Measurements from ENCODE around the gene PAPSS2. TPM values are rescaled to one million over a fixed set of nuclear protein-coding genes. Genes with fewer than 3 reads are reported as not detected.

Gene PAPSS2
- total RNA-seq, 2 experiments from 2014 or later, result 0.05 to 0.30 TPM

GRCh38 chr10:87752566-87752965 is 92.9 kb downstream of the PAPSS2 start:
- DNase-seq, result no peak
- Mint-ChIP-seq H3K4me3 (no peak overlapping the region), H3K9me3 (ENCODE audit: low read depth) (peaks cover 3% of the 10 kb centered on the region), H3K4me1 (peaks cover 41% of the 10 kb centered on the region), H3K27ac (no peak overlapping the region), H3K27me3 (no peaks in the 10 kb centered on the region), H3K36me3 (ENCODE audit: low read depth) (peaks cover 23% of the 10 kb centered on the region)
- ChIA-PET CTCF (interaction anchor here (2.5 kb wide), 1 partner anchor 8 kb away, joined by 6 read pairs; no protein-coding TSS in a partner anchor), POLR2A (no interaction called here)
- intact Hi-C loops (cut with DNase I, micrococcal nuclease), result no loop called here
- ATAC-seq, result no peak

GRCh38 chr10:87753995-87754866 is 94.6 kb downstream of the PAPSS2 start:
- intact Hi-C loops (cut with DNase I, micrococcal nuclease), result no loop called here
- ChIA-PET POLR2A (no interaction called here), CTCF (interaction anchor here (0.6 kb wide), 1 partner anchor 701 kb away, joined by 3 read pairs; no protein-coding TSS in a partner anchor)
- peaks cover 25% of the 10 kb centered on the region for H3K36me3 Mint-ChIP-seq (ENCODE audit: low read depth)
- no peak overlapping the region for H3K4me3 Mint-ChIP-seq
- no peaks in the 10 kb centered on the region for H3K9me3 Mint-ChIP-seq (ENCODE audit: low read depth)
- H3K27me3 Mint-ChIP-seq, result no peaks in the 10 kb centered on the region
- DNase-seq (peak; percentile 21), ATAC-seq (peak; percentile 52)
- peaks cover 48% of the 10 kb centered on the region for H3K4me1 Mint-ChIP-seq
- H3K27ac Mint-ChIP-seq, result peak overlapping the region; percentile 71

- Mint-ChIP-seq H3K4me1 (peaks cover 54% of the 10 kb centered on the region), H3K27me3 (no peaks in the 10 kb centered on the region), H3K27ac (no peak overlapping the region), H3K36me3 (ENCODE audit: low read depth) (peaks cover 35% of the 10 kb centered on the region), H3K4me3 (no peak overlapping the region), H3K9me3 (ENCODE audit: low read depth) (no peaks in the 10 kb centered on the region)
- intact Hi-C loops (cut with DNase I, micrococcal nuclease), result no loop called here
- DNase-seq (no peak), ATAC-seq (no peak)
- CTCF ChIA-PET, result interaction anchor here (0.5 to 0.8 kb wide), 4 partner anchors 11 to 1174 kb away, joined by 3 to 4 read pairs (median 3); no protein-coding TSS in a partner anchor
- POLR2A ChIA-PET, result no interaction called here
Observed at GRCh38 chr10:87757685-87758084, 98.0 kb downstream of the PAPSS2 start.

- peaks cover 48% of the 10 kb centered on the region for H3K4me1 Mint-ChIP-seq
Observed at GRCh38 chr10:87759551-87759950, 99.9 kb downstream of the PAPSS2 start.

GRCh38 chr10:87760195-87760905 is 100.7 kb downstream of the PAPSS2 start:
- DNase-seq, result no peak
- ChIA-PET CTCF (interaction anchor here (0.9 to 2.7 kb wide), 7 partner anchors 9 to 667 kb away, joined by 3 to 9 read pairs (median 4); no protein-coding TSS in a partner anchor), POLR2A (no interaction called here)
- Mint-ChIP-seq H3K4me1 (peaks cover 44% of the 10 kb centered on the region), H3K4me3 (no peak overlapping the region), H3K27me3 (no peaks in the 10 kb centered on the region), H3K36me3 (ENCODE audit: low read depth) (peaks cover 34% of the 10 kb centered on the region), H3K9me3 (ENCODE audit: low read depth) (no peaks in the 10 kb centered on the region), H3K27ac (peak overlapping the region; percentile 58)
- no peak for ATAC-seq
- intact Hi-C loops (cut with DNase I, micrococcal nuclease), result loop anchor here in 1 of 2 experiments (5.0 kb wide), 3 partner anchors 332 to 1032 kb away; no protein-coding TSS in a partner anchor

More at GRCh38 chr10:87759551-87759950, 99.9 kb downstream of the PAPSS2 start:
- Mint-ChIP-seq H3K36me3 (ENCODE audit: low read depth) (peaks cover 31% of the 10 kb centered on the region), H3K27ac (peak overlapping the region; percentile 21), H3K27me3 (no peaks in the 10 kb centered on the region), H3K4me3 (no peak overlapping the region), H3K9me3 (ENCODE audit: low read depth) (no peaks in the 10 kb centered on the region)
- no peak for DNase-seq
- ChIA-PET POLR2A (no interaction called here), CTCF (interaction anchor here (0.7 to 2.7 kb wide), 6 partner anchors 8 to 1141 kb away, joined by 3 to 9 read pairs (median 5); no protein-coding TSS in a partner anchor)
- ATAC-seq, result no peak
- intact Hi-C loops (cut with DNase I, micrococcal nuclease), result no loop called here

GRCh38 chr10:87761153-87761552 is 101.5 kb downstream of the PAPSS2 start:
- Mint-ChIP-seq H3K36me3 (ENCODE audit: low read depth) (peaks cover 34% of the 10 kb centered on the region), H3K27ac (peak overlapping the region; percentile 47), H3K27me3 (no peaks in the 10 kb centered on the region), H3K9me3 (ENCODE audit: low read depth) (no peaks in the 10 kb centered on the region), H3K4me1 (peaks cover 44% of the 10 kb centered on the region), H3K4me3 (no peak overlapping the region)
- intact Hi-C loops (cut with DNase I, micrococcal nuclease), result loop anchor here in 1 of 2 experiments (5.0 kb wide), 3 partner anchors 331 to 1031 kb away; no protein-coding TSS in a partner anchor
- ChIA-PET POLR2A (interaction anchor here (0.7 kb wide), 1 partner anchor 331 kb away, joined by 3 read pairs; no protein-coding TSS in a partner anchor), CTCF (interaction anchor here (0.9 to 2.7 kb wide), 5 partner anchors 10 to 57 kb away, joined by 3 to 9 read pairs (median 6); partner anchors contain the start of gene ATAD1)
- no peak for DNase-seq
- ATAC-seq, result no peak

- H3K27ac Mint-ChIP-seq, result peak overlapping the region; percentile 78
- ChIA-PET CTCF (interaction anchor here (1.7 kb wide), 1 partner anchor 53 kb away, joined by 4 read pairs; no protein-coding TSS in a partner anchor), POLR2A (no interaction called here)
- H3K36me3 Mint-ChIP-seq (ENCODE audit: low read depth), result peaks cover 31% of the 10 kb centered on the region
- DNase-seq (peak; percentile 78), ATAC-seq (peak; percentile 96)
- H3K27me3 Mint-ChIP-seq, result no peaks in the 10 kb centered on the region
- intact Hi-C loops (cut with DNase I, micrococcal nuclease), result loop anchor here (1.0 to 5.0 kb wide), 5 partner anchors 55 to 1030 kb away; partner anchors contain the start of gene ATAD1 (in 1 of the 2)
- H3K9me3 Mint-ChIP-seq (ENCODE audit: low read depth), result no peaks in the 10 kb centered on the region
- peaks cover 44% of the 10 kb centered on the region for H3K4me1 Mint-ChIP-seq
- no peak overlapping the region for H3K4me3 Mint-ChIP-seq
Observed at GRCh38 chr10:87761892-87762291, 102.2 kb downstream of the PAPSS2 start.

- intact Hi-C loops (cut with DNase I, micrococcal nuclease), result loop anchor here (2.0 to 5.0 kb wide), 4 partner anchors 54 to 1029 kb away; no protein-coding TSS in a partner anchor
- ATAC-seq (no peak), DNase-seq (no peak)
- H3K27me3 Mint-ChIP-seq, result no peaks in the 10 kb centered on the region
- ChIA-PET CTCF (interaction anchor here (0.7 kb wide), 1 partner anchor 8 kb away, joined by 4 read pairs; no protein-coding TSS in a partner anchor), POLR2A (no interaction called here)
- peaks cover 35% of the 10 kb centered on the region for H3K36me3 Mint-ChIP-seq (ENCODE audit: low read depth)
- peaks cover 41% of the 10 kb centered on the region for H3K4me1 Mint-ChIP-seq
- peak overlapping the region; percentile 55 for H3K27ac Mint-ChIP-seq
- no peak overlapping the region for H3K4me3 Mint-ChIP-seq
- no peaks in the 10 kb centered on the region for H3K9me3 Mint-ChIP-seq (ENCODE audit: low read depth)
Observed at GRCh38 chr10:87763086-87763861, 103.6 kb downstream of the PAPSS2 start.

GRCh38 chr10:87764072-87764934 is 104.6 kb downstream of the PAPSS2 start:
- CTCF ChIA-PET, result no interaction called here
- no peak for DNase-seq
- POLR2A ChIA-PET, result no interaction called here
- intact Hi-C loops (cut with DNase I, micrococcal nuclease), result loop anchor here in 1 of 2 experiments (5.0 kb wide), 3 partner anchors 328 to 1028 kb away; no protein-coding TSS in a partner anchor
- Mint-ChIP-seq H3K4me1 (peaks cover 38% of the 10 kb centered on the region), H3K27me3 (no peaks in the 10 kb centered on the region), H3K4me3 (no peak overlapping the region), H3K9me3 (ENCODE audit: low read depth) (no peaks in the 10 kb centered on the region), H3K36me3 (ENCODE audit: low read depth) (peaks cover 38% of the 10 kb centered on the region), H3K27ac (no peak overlapping the region)
- ATAC-seq, result no peak
